ENCODE measurements around the gene NFIA. TPM values are rescaled to one million over a fixed set of nuclear protein-coding genes. Genes with fewer than 3 reads are reported as not detected.
"Not testable (repeated sequence)": the region's sequence is repeated elsewhere in the genome, so short reads cannot be mapped to it uniquely, and the experiment has no call there.

The NFIA gene
- total and polyA plus RNA-seq, 2 donors (not counting 1 experiment from before 2014, with no cell fraction given): 0.28 to 0.54 TPM

GRCh38 chr1:61125263-61125662 lies 42.9 kb downstream of the NFIA start:
- no peak overlapping the region for H3K4me3 ChIP-seq (ENCODE audit: control extremely low read depth in 1 of 5, extremely low read depth in 1 of 5, insufficient read depth in 1 of 5, low read depth in 2 of 5, low read length in 4 of 5)
- no peaks in the 10 kb centered on the region for H3K4me1 ChIP-seq (ENCODE audit: control insufficient read depth in 2 of 2, insufficient read depth in 2 of 2, low read length in 2 of 2)
- H3K4me2 ChIP-seq (replicated peaks; ENCODE audit: low read depth, low read length, poor library complexity, severe bottlenecking): no peak overlapping the region
- H3K27me3 ChIP-seq (replicated peaks in 1 of 4; ENCODE audit: control extremely low read depth in 1 of 4, control insufficient read depth in 3 of 4, insufficient read depth in 4 of 4, low read length in 3 of 4): no peaks in the 10 kb centered on the region
- H3K27ac Mint-ChIP-seq: no peak overlapping the region
- H3K27me3 Mint-ChIP-seq: peaks cover 15% of the 10 kb centered on the region
- H4K20me1 ChIP-seq (ENCODE audit: control insufficient read depth, insufficient read depth, low read length, poor library complexity, severe bottlenecking): no peaks in the 10 kb centered on the region
- H3K9me3 ChIP-seq (ENCODE audit: control extremely low read depth in 1 of 3, control insufficient read depth in 2 of 3, insufficient read depth in 1 of 3, low read length in 2 of 3): no peaks in the 10 kb centered on the region
- no peaks in the 10 kb centered on the region for H3K79me2 ChIP-seq (ENCODE audit: control insufficient read depth, insufficient read depth, low read length)
- no peaks in the 10 kb centered on the region for H3K36me3 ChIP-seq (replicated peaks in 1 of 2; ENCODE audit: control extremely low read depth in 1 of 2, control insufficient read depth in 1 of 2, extremely low read depth in 1 of 2, insufficient read depth in 2 of 2, low read length in 1 of 2)
- POLR2A ChIA-PET: no interaction called here
- DNase-seq (no peak), ATAC-seq (ENCODE audit: low read depth) (no peak)
- H3K27ac ChIP-seq (ENCODE audit: low read length in 2 of 2): no peak overlapping the region
- H2AFZ ChIP-seq (ENCODE audit: insufficient read depth, low read depth, low read length, poor library complexity, severe bottlenecking): no peak overlapping the region
- TF ChIP-seq EZH2 (IDR thresholded peaks at IDR 0.05; ENCODE audit: borderline replicate concordance, insufficient read depth, low read depth, low read length, poor library complexity, severe bottlenecking) (no peak), CTCF (IDR thresholded peaks at IDR 0.05) (no peak)
- no peak overlapping the region for H3K4me3 Mint-ChIP-seq
- intact Hi-C loops (cut with micrococcal nuclease): no loop called here
- no peak overlapping the region for H3K9ac ChIP-seq (ENCODE audit: low read length)
- 90% methylated on average over 2 of the region's 7 CpGs for WGBS (ENCODE audit: insufficient coverage)
- no peaks in the 10 kb centered on the region for H3K9me3 Mint-ChIP-seq (ENCODE audit: insufficient read depth)
- H3K4me1 Mint-ChIP-seq: no peaks in the 10 kb centered on the region
- CTCF ChIA-PET: interaction anchor here (1.4 kb wide), 1 partner anchor 8 kb away, joined by 4 read pairs; no protein-coding TSS in a partner anchor

GRCh38 chr1:61125895-61126294 lies 43.5 kb downstream of the NFIA start:
- no peak overlapping the region for H3K4me3 ChIP-seq (ENCODE audit: control extremely low read depth in 1 of 5, extremely low read depth in 1 of 5, insufficient read depth in 1 of 5, low read depth in 2 of 5, low read length in 4 of 5)
- ATAC-seq (ENCODE audit: low read depth) (no peak), DNase-seq (no peak)
- no peak overlapping the region for H3K27ac Mint-ChIP-seq
- H2AFZ ChIP-seq (ENCODE audit: insufficient read depth, low read depth, low read length, poor library complexity, severe bottlenecking): no peak overlapping the region
- no peaks in the 10 kb centered on the region for H3K27me3 ChIP-seq (replicated peaks in 1 of 4; ENCODE audit: control extremely low read depth in 1 of 4, control insufficient read depth in 3 of 4, insufficient read depth in 4 of 4, low read length in 3 of 4)
- no peaks in the 10 kb centered on the region for H3K4me1 Mint-ChIP-seq
- no peaks in the 10 kb centered on the region for H3K79me2 ChIP-seq (ENCODE audit: control insufficient read depth, insufficient read depth, low read length)
- H3K4me2 ChIP-seq (replicated peaks; ENCODE audit: low read depth, low read length, poor library complexity, severe bottlenecking): no peak overlapping the region
- peaks cover 15% of the 10 kb centered on the region for H3K27me3 Mint-ChIP-seq
- 50% methylated on average over 2 of the region's 3 CpGs for WGBS (ENCODE audit: insufficient coverage)
- intact Hi-C loops (cut with micrococcal nuclease): no loop called here
- H3K9me3 Mint-ChIP-seq (ENCODE audit: insufficient read depth): no peaks in the 10 kb centered on the region
- ChIA-PET CTCF (interaction anchor here (1.4 kb wide), 1 partner anchor 9 kb away, joined by 4 read pairs; no protein-coding TSS in a partner anchor), POLR2A (interaction anchor here (0.8 kb wide), 1 partner anchor 107 kb away, joined by 3 read pairs; no protein-coding TSS in a partner anchor)
- no peak for TF ChIP-seq CTCF (IDR thresholded peaks at IDR 0.05)
- TF ChIP-seq EZH2 (IDR thresholded peaks at IDR 0.05; ENCODE audit: borderline replicate concordance, insufficient read depth, low read depth, low read length, poor library complexity, severe bottlenecking): no peak
- no peaks in the 10 kb centered on the region for H3K36me3 ChIP-seq (replicated peaks in 1 of 2; ENCODE audit: control extremely low read depth in 1 of 2, control insufficient read depth in 1 of 2, extremely low read depth in 1 of 2, insufficient read depth in 2 of 2, low read length in 1 of 2)
- no peak overlapping the region for H3K9ac ChIP-seq (ENCODE audit: low read length)
- H3K9me3 ChIP-seq (ENCODE audit: control extremely low read depth in 1 of 3, control insufficient read depth in 2 of 3, insufficient read depth in 1 of 3, low read length in 2 of 3): no peaks in the 10 kb centered on the region
- H3K27ac ChIP-seq (ENCODE audit: low read length in 2 of 2): no peak overlapping the region
- no peaks in the 10 kb centered on the region for H3K4me1 ChIP-seq (ENCODE audit: control insufficient read depth in 2 of 2, insufficient read depth in 2 of 2, low read length in 2 of 2)
- no peak overlapping the region for H3K4me3 Mint-ChIP-seq
- H4K20me1 ChIP-seq (ENCODE audit: control insufficient read depth, insufficient read depth, low read length, poor library complexity, severe bottlenecking): no peaks in the 10 kb centered on the region

- intact Hi-C loops (cut with micrococcal nuclease); H3K27ac ChIP-seq (ENCODE audit: low read length in 2 of 2); H3K9ac ChIP-seq (ENCODE audit: low read length); H3K4me3 ChIP-seq (ENCODE audit: control extremely low read depth in 1 of 5, extremely low read depth in 1 of 5, insufficient read depth in 1 of 5, low read depth in 2 of 5, low read length in 4 of 5); H3K9me3 Mint-ChIP-seq (ENCODE audit: insufficient read depth); H3K79me2 ChIP-seq (ENCODE audit: control insufficient read depth, insufficient read depth, low read length); DNase-seq; H3K36me3 ChIP-seq (replicated peaks in 1 of 2; ENCODE audit: control extremely low read depth in 1 of 2, control insufficient read depth in 1 of 2, extremely low read depth in 1 of 2, insufficient read depth in 2 of 2, low read length in 1 of 2); ATAC-seq (ENCODE audit: low read depth); H3K4me1 Mint-ChIP-seq; CTCF ChIA-PET; H3K9me3 ChIP-seq (ENCODE audit: control extremely low read depth in 1 of 3, control insufficient read depth in 2 of 3, insufficient read depth in 1 of 3, low read length in 2 of 3); H3K27ac Mint-ChIP-seq; H3K4me1 ChIP-seq (ENCODE audit: control insufficient read depth in 2 of 2, insufficient read depth in 2 of 2, low read length in 2 of 2); H4K20me1 ChIP-seq (ENCODE audit: control insufficient read depth, insufficient read depth, low read length, poor library complexity, severe bottlenecking); H3K27me3 ChIP-seq (replicated peaks in 1 of 4; ENCODE audit: control extremely low read depth in 1 of 4, control insufficient read depth in 3 of 4, insufficient read depth in 4 of 4, low read length in 3 of 4); H3K4me2 ChIP-seq (replicated peaks; ENCODE audit: low read depth, low read length, poor library complexity, severe bottlenecking); H2AFZ ChIP-seq (ENCODE audit: insufficient read depth, low read depth, low read length, poor library complexity, severe bottlenecking); H3K4me3 Mint-ChIP-seq: not testable (repeated sequence)
- 96% methylated on average over 8 of the region's 12 CpGs for WGBS (ENCODE audit: insufficient coverage)
- H3K27me3 Mint-ChIP-seq: peaks cover 11% of the 10 kb centered on the region
- POLR2A ChIA-PET: interaction anchor here (0.6 kb wide), 1 partner anchor 53 kb away, joined by 3 read pairs; no protein-coding TSS in a partner anchor
These were observed 44.5 kb downstream of the NFIA start for GRCh38 chr1:61126843-61127242.

Data from B cell (primary cell).